ENCODE measurements around the gene SHROOM2. TPM values are rescaled to one million over a fixed set of nuclear protein-coding genes. Genes with fewer than 3 reads are reported as not detected.

The SHROOM2 gene
- total RNA-seq, 2 donors from 2014 or later, result 14.4 to 15.4 TPM

- H3K4me1 ChIP-seq (ENCODE audit: control insufficient read depth, insufficient read depth, low read length), result peaks cover 3% of the 10 kb centered on the region
- H3K27ac Mint-ChIP-seq, result no peak overlapping the region
- H3K4me3 Mint-ChIP-seq, result no peak overlapping the region
- TF ChIP-seq CTCF (conservative IDR thresholded peaks at IDR 0.05), result no peak
- H3K36me3 Mint-ChIP-seq (ENCODE audit: low read depth), result peaks cover 6% of the 10 kb centered on the region
- no peaks in the 10 kb centered on the region for H3K27me3 Mint-ChIP-seq (ENCODE audit: insufficient read depth)
- WGBS, 2 experiments (ENCODE audit: insufficient coverage in 1 of 2, insufficient read length in 1 of 2), result 90 to 91% methylated on average over 2 to 6 of the region's 6 CpGs
- H3K9ac ChIP-seq (ENCODE audit: extremely low read depth, low read length, poor library complexity, severe bottlenecking), result no peak overlapping the region
- H3K9me3 ChIP-seq (ENCODE audit: control insufficient read depth, low read length), result no peaks in the 10 kb centered on the region
- DNase-seq, result no peak
- H3K36me3 ChIP-seq (ENCODE audit: control insufficient read depth, insufficient read depth, low read length), result no peaks in the 10 kb centered on the region
- peaks cover 37% of the 10 kb centered on the region for H3K4me1 Mint-ChIP-seq
- H3K27me3 ChIP-seq (ENCODE audit: control insufficient read depth, insufficient read depth, low read length, poor library complexity, severe bottlenecking), result no peaks in the 10 kb centered on the region
- H3K4me3 ChIP-seq (ENCODE audit: low read length), result no peak overlapping the region
- H3K27ac ChIP-seq (ENCODE audit: low read depth, low read length), result no peak overlapping the region
- peaks cover 59% of the 10 kb centered on the region for H3K9me3 Mint-ChIP-seq
Observed at GRCh38 chrX:9790866-9791265, 4.6 kb downstream of the SHROOM2 start.

DNA sequence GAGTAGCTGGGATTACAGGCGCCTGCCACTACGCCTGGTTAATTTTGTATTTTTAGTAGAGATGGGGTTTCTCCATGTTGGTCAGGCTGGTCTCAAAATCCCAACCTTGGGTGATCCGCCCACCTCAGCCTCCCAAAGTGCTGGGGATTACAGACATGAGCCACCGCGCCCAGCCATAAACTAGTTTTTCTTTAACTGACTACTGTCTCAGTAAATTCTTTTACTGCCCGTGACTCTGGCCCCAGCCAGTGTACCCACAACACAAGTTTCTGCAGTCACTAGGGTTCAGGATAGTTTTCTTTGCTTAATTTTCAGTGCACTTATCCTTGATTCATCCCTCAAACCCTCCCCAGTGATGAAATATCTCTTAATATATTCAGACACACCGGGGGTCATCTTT, 8.3 kb downstream of the SHROOM2 start:
- TF ChIP-seq CTCF (conservative IDR thresholded peaks at IDR 0.05), result no peak
- no peak overlapping the region for H3K4me3 ChIP-seq (ENCODE audit: low read length)
- Mint-ChIP-seq H3K36me3 (ENCODE audit: low read depth) (peaks cover 7% of the 10 kb centered on the region), H3K27me3 (ENCODE audit: insufficient read depth) (no peaks in the 10 kb centered on the region), H3K27ac (no peak overlapping the region), H3K9me3 (peaks cover 61% of the 10 kb centered on the region), H3K4me1 (peaks cover 24% of the 10 kb centered on the region), H3K4me3 (no peak overlapping the region)
- H3K9me3 ChIP-seq (ENCODE audit: control insufficient read depth, low read length), result peaks cover under 1% of the 10 kb centered on the region
- no peak overlapping the region for H3K27ac ChIP-seq (ENCODE audit: low read depth, low read length)
- H3K27me3 ChIP-seq (ENCODE audit: control insufficient read depth, insufficient read depth, low read length, poor library complexity, severe bottlenecking), result no peaks in the 10 kb centered on the region
- no peaks in the 10 kb centered on the region for H3K36me3 ChIP-seq (ENCODE audit: control insufficient read depth, insufficient read depth, low read length)
- no peaks in the 10 kb centered on the region for H3K4me1 ChIP-seq (ENCODE audit: control insufficient read depth, insufficient read depth, low read length)
- 95 to 100% methylated on average over 1 to 5 of the region's 7 CpGs for WGBS, 2 experiments (ENCODE audit: insufficient coverage in 1 of 2, insufficient read length in 1 of 2)
- no peak for DNase-seq
- H3K9ac ChIP-seq (ENCODE audit: extremely low read depth, low read length, poor library complexity, severe bottlenecking), result no peak overlapping the region

GRCh38 chrX:9797384-9798360, 11.4 kb downstream of the SHROOM2 start:
- peaks cover 6% of the 10 kb centered on the region for H3K9me3 ChIP-seq (ENCODE audit: control insufficient read depth, low read length)

More at GRCh38 chrX:9797384-9798360, 11.4 kb downstream of the SHROOM2 start:
- no peak for TF ChIP-seq CTCF (conservative IDR thresholded peaks at IDR 0.05)
- peak; percentile 61 for DNase-seq
- Mint-ChIP-seq H3K4me1 (peaks cover 6% of the 10 kb centered on the region), H3K9me3 (peaks cover 77% of the 10 kb centered on the region), H3K4me3 (no peak overlapping the region), H3K36me3 (ENCODE audit: low read depth) (peaks cover 13% of the 10 kb centered on the region), H3K27me3 (ENCODE audit: insufficient read depth) (no peaks in the 10 kb centered on the region), H3K27ac (peak overlapping the region; percentile 27)
- no peaks in the 10 kb centered on the region for H3K4me1 ChIP-seq (ENCODE audit: control insufficient read depth, insufficient read depth, low read length)
- no peak overlapping the region for H3K9ac ChIP-seq (ENCODE audit: extremely low read depth, low read length, poor library complexity, severe bottlenecking)
- no peaks in the 10 kb centered on the region for H3K27me3 ChIP-seq (ENCODE audit: control insufficient read depth, insufficient read depth, low read length, poor library complexity, severe bottlenecking)
- H3K27ac ChIP-seq (ENCODE audit: low read depth, low read length), result no peak overlapping the region
- no peak overlapping the region for H3K4me3 ChIP-seq (ENCODE audit: low read length)
- WGBS, 2 experiments (ENCODE audit: insufficient coverage in 1 of 2, insufficient read length in 1 of 2), result 57 to 78% methylated on average over 3 to 10 of the region's 11 CpGs
- H3K36me3 ChIP-seq (ENCODE audit: control insufficient read depth, insufficient read depth, low read length), result no peaks in the 10 kb centered on the region
